B cell (primary cell): ENCODE results near the gene PTCD3. TPM values are rescaled to one million over a fixed set of nuclear protein-coding genes. Genes with fewer than 3 reads are reported as not detected.

Experiments used
- ATAC-seq: fragments of 200-7000 bp; cut with Tn5 transposase; one replicate; pipeline ENCODE4 v1.10.0; 2021; ENCODE audit warnings: low read depth, mild to moderate bottlenecking, moderate number of reproducible peaks, moderate library complexity
- CTCF ChIA-PET: fragments of 350-600 bp; sonication (Branson Sonifier 250); formaldehyde crosslinking; loops from one replicate; lab custom pipeline; 2021; ENCODE audit warnings: antibody characterized with exemption, inconsistent platforms; lab: Charles Lee
- POLR2A ChIA-PET: fragments of 350-600 bp; sonication (Branson Sonifier 250); formaldehyde crosslinking; loops from one replicate; lab custom pipeline; 2021; ENCODE audit warnings: antibody characterized with exemption; lab: Charles Lee
- DNase-seq: peaks from one replicate; pipeline ENCODE4 v3.0.0; 2013
- H2AFZ ChIP-seq: 2 replicates; pipeline ENCODE4 v1.6.1; 2012; ENCODE audit warnings: mild to moderate bottlenecking, low read depth, low read length; ENCODE audit not compliant: insufficient read depth, poor library complexity, severe bottlenecking
- H3K27ac ChIP-seq, 2 donors: 1 replicate in 1 of 2; 2 replicates in 1 of 2; pipeline ENCODE4 v1.5.1; 2012 to 2013; ENCODE audit warnings: low read length in 2 of 2, mild to moderate bottlenecking in 2 of 2, moderate library complexity in 1 of 2
- H3K27me3 ChIP-seq, 4 experiments: fragments of 200-600 bp in 1 of 4; sonication (generic) in 1 of 4; replicated peaks in 1 of 4; 1 replicate in 2 of 4; 2 replicates in 2 of 4; pipeline versions ENCODE4 v1.6.1 to v1.7.0; 2013 to 2016; ENCODE audit warnings: low read length in 3 of 4, mild to moderate bottlenecking in 2 of 4, mixed read lengths in 1 of 4, moderate library complexity in 1 of 4; ENCODE audit not compliant: insufficient read depth in 4 of 4, control insufficient read depth in 3 of 4; ENCODE audit errors: control extremely low read depth in 1 of 4
- H3K36me3 ChIP-seq, 2 experiments: replicated peaks in 1 of 2; 1 replicate in 1 of 2; 2 replicates in 1 of 2; pipeline versions ENCODE4 v1.6.1 to v1.7.1; 2013; ENCODE audit warnings: low read length in 1 of 2; ENCODE audit not compliant: insufficient read depth in 2 of 2, control insufficient read depth in 1 of 2; ENCODE audit errors: control extremely low read depth in 1 of 2, extremely low read depth in 1 of 2
- H3K4me1 ChIP-seq, 2 donors: fragments of 200-600 bp in 1 of 2; sonication (generic) in 1 of 2; 1 replicate in 1 of 2; 2 replicates in 1 of 2; pipeline versions ENCODE4 v1.5.1 to v1.6.1; 2013 to 2017; ENCODE audit warnings: low read length in 2 of 2; ENCODE audit not compliant: control insufficient read depth in 2 of 2, insufficient read depth in 2 of 2
- H3K4me2 ChIP-seq: replicated peaks from 2 replicates; pipeline ENCODE3; 2012; ENCODE audit warnings: mild to moderate bottlenecking, low read depth, low read length; ENCODE audit not compliant: poor library complexity, severe bottlenecking
- H3K4me3 ChIP-seq, 5 experiments: fragments of 200-600 bp in 1 of 5; sonication (generic) in 1 of 5; 1 replicate in 3 of 5; 2 replicates in 2 of 5; pipeline versions ENCODE4 v1.5.1 to v1.7.0; 2011 to 2016; ENCODE audit warnings: low read length in 4 of 5, mild to moderate bottlenecking in 4 of 5, low read depth in 2 of 5, control low read depth in 1 of 5, moderate library complexity in 1 of 5; ENCODE audit not compliant: insufficient read depth in 1 of 5; ENCODE audit errors: control extremely low read depth in 1 of 5, extremely low read depth in 1 of 5
- H3K79me2 ChIP-seq: fragments of 200-600 bp; sonication (generic); one replicate; pipeline ENCODE4 v1.6.0; 2016; ENCODE audit warnings: low read length; ENCODE audit not compliant: control insufficient read depth, insufficient read depth
- H3K9ac ChIP-seq: fragments of 200-600 bp; sonication (generic); 2 replicates; pipeline ENCODE4 v1.6.1; 2017; ENCODE audit warnings: mild to moderate bottlenecking, low read length, moderate library complexity
- H3K9me3 ChIP-seq, 3 donors: one replicate each; pipeline versions ENCODE4 v1.6.1 to v1.7.1; 2013; ENCODE audit warnings: low read length in 2 of 3; ENCODE audit not compliant: control insufficient read depth in 2 of 3, insufficient read depth in 1 of 3; ENCODE audit errors: control extremely low read depth in 1 of 3
- H4K20me1 ChIP-seq: 2 replicates; pipeline ENCODE4 v1.6.0; 2012; ENCODE audit warnings: mild to moderate bottlenecking, low read length; ENCODE audit not compliant: insufficient read depth, control insufficient read depth, poor library complexity, severe bottlenecking
- H3K27ac Mint-ChIP-seq: one replicate; pipeline ENCODE4 v1.8.0; 2021; ENCODE audit warnings: mixed read lengths
- H3K27me3 Mint-ChIP-seq: one replicate; pipeline ENCODE4 v1.8.0; 2021; ENCODE audit warnings: mixed read lengths
- H3K4me1 Mint-ChIP-seq: one replicate; pipeline ENCODE4 v1.8.0; 2021; ENCODE audit warnings: mixed read lengths
- H3K4me3 Mint-ChIP-seq: one replicate; pipeline ENCODE4 v1.8.0; 2021; ENCODE audit warnings: mixed read lengths
- H3K9me3 Mint-ChIP-seq: one replicate; pipeline ENCODE4 v1.8.0; 2022; ENCODE audit warnings: mixed read lengths; ENCODE audit not compliant: insufficient read depth
- CTCF ChIP-seq: fragments of 200-600 bp; IDR thresholded peaks from one replicate; pipeline ENCODE4 v1.8.0; 2022; ENCODE audit warnings: antibody characterized with exemption, mild to moderate bottlenecking
- EZH2 ChIP-seq: IDR thresholded peaks from 2 replicates; pipeline ENCODE4 v1.6.1; 2012; ENCODE audit warnings: borderline replicate concordance, low read depth, mild to moderate bottlenecking, moderate library complexity, low read length; ENCODE audit not compliant: insufficient read depth, poor library complexity, severe bottlenecking
- WGBS: methylation state at CpG from one replicate; pipeline ENCODE4 v1.1.5; 2013; ENCODE audit warnings: missing lambda C conversion rate; ENCODE audit not compliant: insufficient coverage; 5-methylcytosine and 5-hydroxymethylcytosine counted together
- intact Hi-C: fragments of 100-400 bp; cut with micrococcal nuclease; formaldehyde crosslinking; loops from one replicate; pipeline ENCODE4 v1.10.0; 2022
- polyA plus RNA-seq: library from polyadenylated mRNA; depleted of rRNA; stranded (reverse); fragments of >200 nt; gene quantifications from 2 replicates; pipeline ENCODE4 v1.2.3, GENCODE V29; 2012
- total RNA-seq, 2 donors: library from RNA; stranded (reverse); fragments of 120-200 nt in 1 of 2; gene quantifications; 1 replicate in 1 of 2; 2 replicates in 1 of 2; pipeline versions ENCODE4 v1.2.3 to v1.2.4, GENCODE V29; 2013 to 2022

Gene PTCD3
- total and polyA plus RNA-seq, 2 donors (not counting 1 experiment from before 2014, with no cell fraction given): 61.4 to 174 TPM

DNA sequence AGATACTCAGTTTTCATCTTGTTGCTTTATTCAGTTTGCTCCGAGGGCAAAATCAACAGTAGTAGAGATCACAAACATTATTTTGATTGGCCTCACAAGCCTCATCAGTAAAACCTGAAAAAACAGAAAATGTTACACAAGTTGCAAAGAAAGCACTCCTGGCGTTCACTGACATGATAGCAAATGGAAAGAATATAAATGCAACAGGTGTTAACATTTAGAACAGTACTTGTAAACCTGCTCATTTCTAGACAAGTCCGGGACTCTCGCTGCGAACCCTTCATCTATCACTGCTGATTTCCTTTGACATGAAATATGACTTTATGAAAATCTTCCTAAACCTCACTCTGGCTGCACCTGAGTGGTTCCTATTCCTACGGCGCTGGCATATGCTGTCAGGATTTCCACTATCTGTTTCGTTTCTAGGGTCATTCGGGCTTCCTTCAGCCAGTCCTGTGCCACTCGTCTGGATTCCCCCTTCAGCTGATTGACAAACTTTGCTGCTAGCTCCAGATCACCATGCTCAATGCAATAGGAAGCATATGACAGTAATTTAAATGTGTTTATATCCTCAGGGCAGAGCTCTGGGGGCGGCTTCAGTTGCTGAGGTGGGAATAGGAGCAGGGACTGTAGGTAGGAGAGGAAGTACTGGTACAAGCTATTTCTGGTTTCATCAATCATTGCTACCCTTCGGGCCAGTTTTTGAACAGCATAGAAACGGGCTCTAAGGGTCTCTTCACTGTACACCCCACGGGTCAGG lies 38.1 kb downstream of the PTCD3 start:
- H3K9me3 ChIP-seq: no peaks in the 10 kb centered on the region
- H3K79me2 ChIP-seq: no peaks in the 10 kb centered on the region
- H4K20me1 ChIP-seq: no peaks in the 10 kb centered on the region
- H3K27ac Mint-ChIP-seq: no peak overlapping the region
- no peaks in the 10 kb centered on the region for H3K27me3 ChIP-seq
- no peak for DNase-seq
- H3K36me3 ChIP-seq: peaks cover 8 to 74% of the 10 kb centered on the region in 2 experiments
- no peak overlapping the region for H3K4me3 ChIP-seq
- H3K4me1 Mint-ChIP-seq: peaks cover 5% of the 10 kb centered on the region
- no peaks in the 10 kb centered on the region for H3K4me1 ChIP-seq
- intact Hi-C loops: no loop called here
- ChIA-PET POLR2A (no interaction called here), CTCF (no interaction called here)
- H3K4me3 Mint-ChIP-seq: no peak overlapping the region
- no peak for TF ChIP-seq EZH2
- TF ChIP-seq CTCF: no peak
- no peak for ATAC-seq
- 95% methylated on average over 12 of the region's 14 CpGs for WGBS
- no peak overlapping the region for H3K4me2 ChIP-seq
- no peaks in the 10 kb centered on the region for H3K9me3 Mint-ChIP-seq
- no peak overlapping the region for H3K9ac ChIP-seq
- no peak overlapping the region for H3K27ac ChIP-seq
- no peak overlapping the region for H2AFZ ChIP-seq
- H3K27me3 Mint-ChIP-seq: no peaks in the 10 kb centered on the region

DNA sequence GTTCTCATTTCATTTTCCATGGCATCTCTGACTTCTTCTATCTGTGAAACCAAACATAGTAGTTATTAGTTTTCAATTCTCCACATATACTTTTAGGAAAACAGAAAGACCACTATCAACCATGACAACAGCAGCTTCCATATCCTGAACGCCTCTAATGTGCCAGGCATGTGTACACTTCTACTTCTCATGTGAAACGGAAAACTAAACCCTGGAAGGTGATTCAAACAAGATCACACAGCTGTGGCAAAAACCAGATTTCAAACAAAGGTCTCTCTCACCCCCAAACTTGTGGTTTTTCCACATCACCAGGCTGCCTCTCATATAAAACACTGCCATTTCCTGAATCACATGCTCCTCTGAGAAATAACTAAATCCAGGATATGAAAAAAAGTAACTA lies 41.8 kb downstream of the PTCD3 start:
- H3K4me2 ChIP-seq: no peak overlapping the region
- no peak overlapping the region for H3K4me3 ChIP-seq
- no peaks in the 10 kb centered on the region for H3K9me3 Mint-ChIP-seq
- H4K20me1 ChIP-seq: no peaks in the 10 kb centered on the region
- ChIA-PET POLR2A (no interaction called here), CTCF (interaction anchor here (1.0 kb wide), 1 partner anchor 319 kb away, joined by 3 read pairs; no protein-coding TSS in a partner anchor)
- DNase-seq (no peak), ATAC-seq (no peak)
- no peak overlapping the region for H2AFZ ChIP-seq
- no peaks in the 10 kb centered on the region for H3K9me3 ChIP-seq
- peak overlapping the region in 1 of 2 donors; percentile 57 for H3K27ac ChIP-seq
- TF ChIP-seq EZH2 (no peak), CTCF (no peak)
- H3K4me1 ChIP-seq: no peaks in the 10 kb centered on the region
- 13% methylated on average over 2 of the region's 2 CpGs for WGBS
- H3K27ac Mint-ChIP-seq: peak overlapping the region; percentile 37
- H3K27me3 Mint-ChIP-seq: no peaks in the 10 kb centered on the region
- H3K27me3 ChIP-seq: no peaks in the 10 kb centered on the region
- peaks cover 22 to 72% of the 10 kb centered on the region in 2 experiments for H3K36me3 ChIP-seq
- intact Hi-C loops: no loop called here
- H3K4me3 Mint-ChIP-seq: no peak overlapping the region
- peaks cover 5% of the 10 kb centered on the region for H3K4me1 Mint-ChIP-seq
- H3K79me2 ChIP-seq: no peaks in the 10 kb centered on the region
- H3K9ac ChIP-seq: no peak overlapping the region
